K562 (cell line): ENCODE data around the gene TYW3. TPM values are rescaled to one million over a fixed set of nuclear protein-coding genes. Genes with fewer than 3 reads are reported as not detected.
A peak's percentile ranks its signal among the peaks of the same experiment; 100 is the strongest.

ENCODE experiments used
- ATAC-seq: fragments of 200-7000 bp; cut with Tn5 transposase; 3 replicates; pipeline ENCODE4 v1.9.1; 2020; ENCODE audit warnings: moderate library complexity
- BruUV-seq: library from RNA; stranded (reverse); fragments of 400-500 nt; replicated peaks from 2 replicates; lab custom pipeline; 2021; lab: Mats Ljungman, UMichigan
- CTCF ChIA-PET: fragments of 300-600 bp; formaldehyde crosslinking; extraction: SDS; loops from one replicate; lab custom pipeline; 2021; ENCODE audit warnings: low intra/inter-chr PET ratio; lab: Yijun Ruan, JAX
- POLR2A ChIA-PET: fragments of 300-600, 350-650 bp; sonication (Branson Sonifier 250); formaldehyde crosslinking; extraction: SDS; loops from one replicate; lab custom pipeline; 2021; ENCODE audit warnings: antibody characterized with exemption, inconsistent platforms; lab: Yijun Ruan, JAX
- DNase-seq, 4 experiments: peaks; one replicate each; pipeline versions ENCODE4 v3.0.0 to v3.0.0-alpha.2; 2011 to 2018; ENCODE audit warnings: low spot score in 3 of 4, mixed read lengths in 3 of 4; ENCODE audit errors: extremely low read depth in 1 of 4
- FAIRE-seq: peaks from 2 replicates; lab custom pipeline; 2011; peaks lifted over from hg19 to GRCh38; lab: Jason Lieb, UNC
- H2AFZ ChIP-seq: 2 replicates; pipeline ENCODE4 v1.6.0; 2011; ENCODE audit warnings: low read depth, low read length, control low read depth, inconsistent platforms
- H3K27ac ChIP-seq: fragments of 200-600 bp; 3 replicates; pipeline ENCODE4 v1.8.0; 2011; ENCODE audit warnings: low read depth, mild to moderate bottlenecking, control low read depth, inconsistent platforms, low read length, moderate library complexity, mixed read lengths; ENCODE audit errors: extremely low read depth
- H3K27me3 ChIP-seq, 2 experiments: fragments of 300-600 bp in 1 of 2; 2 replicates in 1 of 2; 3 replicates in 1 of 2; pipeline versions ENCODE4 v1.6.0 to v1.8.0; 2011; ENCODE audit warnings: inconsistent platforms in 2 of 2, low read length in 2 of 2, mild to moderate bottlenecking in 1 of 2, mixed read lengths in 1 of 2, moderate library complexity in 1 of 2; ENCODE audit not compliant: control insufficient read depth in 2 of 2, insufficient read depth in 2 of 2
- H3K36me3 ChIP-seq: fragments of 300-600 bp; 3 replicates; pipeline ENCODE4 v1.8.0; 2011; ENCODE audit warnings: mild to moderate bottlenecking, low read length, inconsistent platforms; ENCODE audit not compliant: control insufficient read depth, insufficient read depth
- H3K4me1 ChIP-seq, 2 experiments: fragments of 200-600 bp in 1 of 2; replicated peaks in 1 of 2; 2 replicates in 1 of 2; 3 replicates in 1 of 2; pipeline versions ENCODE4 v1.5.1 to v1.8.0; 2011; ENCODE audit warnings: inconsistent platforms in 2 of 2, low read length in 2 of 2, mild to moderate bottlenecking in 1 of 2, mixed read lengths in 1 of 2, moderate library complexity in 1 of 2; ENCODE audit not compliant: control insufficient read depth in 2 of 2, insufficient read depth in 2 of 2
- H3K4me2 ChIP-seq: 2 replicates; pipeline ENCODE4 v1.6.1; 2011; ENCODE audit warnings: low read length, control low read depth, inconsistent platforms, mixed read lengths; ENCODE audit not compliant: insufficient read depth
- H3K4me3 ChIP-seq: fragments of 200-600 bp; sonication (generic), shearing (Covaris generic); 2 replicates; pipeline ENCODE4 v1.5.1; 2016; ENCODE audit warnings: control low read depth, inconsistent platforms
- H3K79me2 ChIP-seq: fragments of 200-600 bp; 3 replicates; pipeline ENCODE4 v1.8.0; 2011; ENCODE audit warnings: low read length, inconsistent platforms; ENCODE audit not compliant: control insufficient read depth, insufficient read depth
- H3K9ac ChIP-seq, 2 experiments: 2 replicates each; pipeline versions ENCODE4 v1.6.0 to v1.6.1; 2011; ENCODE audit warnings: low read depth in 2 of 2, low read length in 2 of 2, control low read depth in 1 of 2, inconsistent platforms in 1 of 2, mild to moderate bottlenecking in 1 of 2, mixed read lengths in 1 of 2; ENCODE audit not compliant: insufficient read depth in 1 of 2
- H3K9me1 ChIP-seq: one replicate; pipeline ENCODE4 v1.6.0; 2011; ENCODE audit warnings: inconsistent platforms, mild to moderate bottlenecking, low read length, moderate library complexity; ENCODE audit not compliant: control insufficient read depth, insufficient read depth
- H3K9me3 ChIP-seq: replicated peaks from 2 replicates; pipeline ENCODE4 v1.5.1; 2011; ENCODE audit warnings: low read depth, low read length, inconsistent platforms; ENCODE audit not compliant: control insufficient read depth, insufficient read depth
- H4K20me1 ChIP-seq: replicated peaks from 2 replicates; pipeline ENCODE4 v1.6.1; 2011; ENCODE audit warnings: low read length, inconsistent platforms, mixed read lengths; ENCODE audit not compliant: control insufficient read depth, insufficient read depth
- CBX5 ChIP-seq: IDR thresholded peaks from 2 replicates; pipeline ENCODE4 v1.6.1; 2014; ENCODE audit warnings: low read depth, borderline replicate concordance
- CEBPB ChIP-seq: fragments of 450-650 bp; IDR thresholded peaks from 2 replicates; pipeline ENCODE4 v1.6.1; 2016; ENCODE audit warnings: missing genetic modification characterization, missing compliant biosample characterization
- CEBPG ChIP-seq, 3 experiments: fragments of 200-800 bp in 1 of 3; sonication (Bioruptor generic) in 1 of 3; sonication (generic) in 1 of 3; formaldehyde crosslinking in 1 of 3; IDR thresholded peaks in 2 of 3; conservative IDR thresholded peaks in 1 of 3; 2 replicates each; pipeline versions ENCODE4 v1.6.1 to v1.8.0; 2016 to 2022; ENCODE audit warnings: missing compliant biosample characterization in 2 of 3, missing genetic modification characterization in 2 of 3, mild to moderate bottlenecking in 1 of 3, missing genetic modification reagents in 1 of 3
- IRF1 ChIP-seq: sonication (generic); formaldehyde crosslinking; IDR thresholded peaks from 2 replicates; pipeline ENCODE4 v1.8.0; 2022; ENCODE audit warnings: missing genetic modification reagents, mild to moderate bottlenecking, borderline replicate concordance
- PATZ1 ChIP-seq: fragments of 250-450 bp; sonication (Bioruptor Pico); IDR thresholded peaks from 2 replicates; pipeline ENCODE4 v1.5.0; 2020; ENCODE audit warnings: mild to moderate bottlenecking, borderline replicate concordance
- POLR2H ChIP-seq: IDR thresholded peaks from 2 replicates; pipeline ENCODE4 v1.6.1; 2016; ENCODE audit warnings: missing genetic modification characterization, low read depth, mild to moderate bottlenecking, control low read depth, missing compliant biosample characterization, moderate library complexity
- RBM25 ChIP-seq: fragments of 200-400 bp; formaldehyde crosslinking; IDR thresholded peaks from 2 replicates; pipeline ENCODE4 v1.6.1; 2018; ENCODE audit warnings: low read length, low read depth, moderate library complexity; ENCODE audit not compliant: severe bottlenecking
- SREBF2 ChIP-seq: sonication (generic); formaldehyde crosslinking; IDR thresholded peaks from 2 replicates; pipeline ENCODE4 v1.4.0; 2020; ENCODE audit warnings: mild to moderate bottlenecking, missing genetic modification reagents
- SRF ChIP-seq, 2 experiments: fragments of 250-450, 450-650 bp in 1 of 2; sonication (Bioruptor Pico) in 1 of 2; sonication (generic) in 1 of 2; formaldehyde crosslinking; IDR thresholded peaks; 2 replicates each; pipeline versions ENCODE4 v1.5.0 to v1.5.1; 2020 to 2022; ENCODE audit warnings: mild to moderate bottlenecking in 1 of 2, missing genetic modification reagents in 1 of 2
- ZNF134 ChIP-seq: fragments of 250-450 bp; sonication (Bioruptor Pico); conservative IDR thresholded peaks from 2 replicates; pipeline ENCODE4 v1.4.0; 2020
- ZNF77 ChIP-seq: fragments of 250-450 bp; sonication (Bioruptor Pico); IDR thresholded peaks from 2 replicates; pipeline ENCODE4 v1.5.0; 2020
- WGBS: fragments of 100-300 bp; shearing (Covaris generic); methylation state at CpG from one replicate; pipeline ENCODE4 v1.1.6; 2016; ENCODE audit warnings: low coverage, mixed read lengths; ENCODE audit not compliant: insufficient coverage; ENCODE audit errors: missing lambda C conversion rate; 5-methylcytosine and 5-hydroxymethylcytosine counted together
- in situ Hi-C: fragments of 300-500 bp; cut with MboI; formaldehyde crosslinking; loops from 4 replicates; pipeline ENCODE4 v1.15.0; 2018; ENCODE audit warnings: inconsistent platforms, mixed read lengths
- intact Hi-C: fragments of 100-400 bp; cut with micrococcal nuclease; formaldehyde crosslinking; loops from 2 replicates; pipeline ENCODE4 v1.14.2; 2022
- polyA plus RNA-seq, 8 experiments: library from polyadenylated mRNA; depleted of rRNA in 4 of 8; stranded (reverse) in 5 of 8; unstranded in 3 of 8; fragments of >200 nt; fragmentation: Nextera tagmentation in 2 of 8; fragmentation: Illumina TruSeq in 1 of 8; extraction: Ambion mirVana in 2 of 8; extraction: Trizol in 1 of 8; gene quantifications; 2 replicates each; pipeline versions ENCODE4 v1.2.1 to v1.2.3, GENCODE V29; 2011 to 2014; ENCODE audit warnings: inconsistent platforms in 1 of 8, missing spikeins in 1 of 8
- total RNA-seq, 7 experiments: library from RNA; depleted of rRNA in 6 of 7; stranded (reverse); fragments of >200 nt in 6 of 7; fragmentation: Illumina TruSeq in 2 of 7; extraction: Trizol in 2 of 7; gene quantifications; 2 replicates each; pipeline versions ENCODE4 v1.2.1 to v1.2.3, GENCODE V29; 2011 to 2021; ENCODE audit warnings: low replicate concordance in 1 of 7
- TF ChIP-seq, protein P1 (sequence below): sonication (generic); formaldehyde crosslinking; IDR thresholded peaks from 2 replicates; pipeline ENCODE4 v1.8.1; 2022; ENCODE audit warnings: missing genetic modification reagents

TYW3 gene
- total and polyA plus RNA-seq, 9 of the 15 experiments (the other 6 are each of a cell fraction or from before 2014, with no cell fraction given) = 22.0 to 54.0 (median 41.1) TPM

- ATAC-seq (no peak), DNase-seq (no peak), FAIRE-seq (no peak)
- BruUV-seq = no TSS peak
- 78% methylated on average over 6 of the region's 6 CpGs for WGBS
- in situ Hi-C loops = no loop called here
- H2AFZ ChIP-seq = no peak overlapping the region
- CTCF ChIA-PET = no interaction called here
- H3K4me3 ChIP-seq = no peak overlapping the region
- TF ChIP-seq ZNF134 (CRISPR knock-in tag) (peak; percentile 96), ZNF77 (CRISPR knock-in tag) (no peak), RBM25 (peak; percentile 79), SREBF2 (CRISPR knock-in tag) (no peak)
- no peaks in the 10 kb centered on the region for H3K4me1 ChIP-seq
- H3K9me3 ChIP-seq = no peaks in the 10 kb centered on the region
- intact Hi-C loops = no loop called here
- no peaks in the 10 kb centered on the region for H3K9me1 ChIP-seq
- H3K79me2 ChIP-seq = no peaks in the 10 kb centered on the region
- no peaks in the 10 kb centered on the region for H4K20me1 ChIP-seq
- H3K4me2 ChIP-seq = no peak overlapping the region
- POLR2A ChIA-PET = no interaction called here
- no peak overlapping the region for H3K9ac ChIP-seq
- H3K27ac ChIP-seq = no peak overlapping the region
- peaks cover 81% of the 10 kb centered on the region for H3K36me3 ChIP-seq
- no peaks in the 10 kb centered on the region for H3K27me3 ChIP-seq
These were observed 17.1 kb upstream of the TYW3 start for GRCh38 chr1:74715806-74716205.

- WGBS = 90% methylated on average over 1 of the region's 1 CpG
- TF ChIP-seq, protein P1, sequence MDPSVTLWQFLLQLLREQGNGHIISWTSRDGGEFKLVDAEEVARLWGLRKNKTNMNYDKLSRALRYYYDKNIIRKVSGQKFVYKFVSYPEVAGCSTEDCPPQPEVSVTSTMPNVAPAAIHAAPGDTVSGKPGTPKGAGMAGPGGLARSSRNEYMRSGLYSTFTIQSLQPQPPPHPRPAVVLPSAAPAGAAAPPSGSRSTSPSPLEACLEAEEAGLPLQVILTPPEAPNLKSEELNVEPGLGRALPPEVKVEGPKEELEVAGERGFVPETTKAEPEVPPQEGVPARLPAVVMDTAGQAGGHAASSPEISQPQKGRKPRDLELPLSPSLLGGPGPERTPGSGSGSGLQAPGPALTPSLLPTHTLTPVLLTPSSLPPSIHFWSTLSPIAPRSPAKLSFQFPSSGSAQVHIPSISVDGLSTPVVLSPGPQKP (CRISPR knock-in tag) = no peak
- TF ChIP-seq CEBPB (tag) = peak; percentile 71
- TF ChIP-seq POLR2H = no peak
- TF ChIP-seq SRF (CRISPR knock-in tag; IDR thresholded peaks at IDR 0.05) = no peak
- no peak for TF ChIP-seq CEBPG (CRISPR knock-in tag; IDR thresholded peaks at IDR 0.05)
- TF ChIP-seq CEBPG (tag; conservative IDR thresholded peaks at IDR 0.05 in 1 of 2, IDR thresholded peaks at IDR 0.05 in 1 of 2) = peak; percentile 27 to 56; a peak in 2 of 4 replicates
- TF ChIP-seq IRF1 (CRISPR knock-in tag) = no peak
- TF ChIP-seq CBX5 = no peak
- TF ChIP-seq PATZ1 (CRISPR knock-in tag) = no peak
These were observed 16.1 kb upstream of the TYW3 start for GRCh38 chr1:74716822-74717221.

More at GRCh38 chr1:74716822-74717221, 16.1 kb upstream of the TYW3 start:
- ATAC-seq (no peak), DNase-seq (no peak), FAIRE-seq (no peak)
- Histone ChIP-seq H3K9me3 (no peaks in the 10 kb centered on the region), H3K27me3 (no peaks in the 10 kb centered on the region), H3K4me3 (no peak overlapping the region), H3K4me1 (no peaks in the 10 kb centered on the region), H3K79me2 (no peaks in the 10 kb centered on the region), H3K4me2 (no peak overlapping the region), H4K20me1 (no peaks in the 10 kb centered on the region), H3K9me1 (no peaks in the 10 kb centered on the region), H3K9ac (no peak overlapping the region), H3K27ac (no peak overlapping the region), H3K36me3 (peaks cover 87% of the 10 kb centered on the region), H2AFZ (no peak overlapping the region)
- in situ Hi-C loops (no loop called here), intact Hi-C loops (no loop called here)
- BruUV-seq = no TSS peak
- POLR2A ChIA-PET = interaction anchor here (0.6 kb wide), 1 partner anchor 604 kb away, joined by 3 read pairs; no protein-coding TSS in a partner anchor
- CTCF ChIA-PET = no interaction called here
